Liver (tissue), 9 donors: Measurements from ENCODE around the gene EXOSC10. TPM values are rescaled to one million over a fixed set of nuclear protein-coding genes. Genes with fewer than 3 reads are reported as not detected.

Experiments
- DNase-seq: peaks from one replicate; pipeline ENCODE4 v3.0.0-alpha.2; 2017; ENCODE audit warnings: low spot score
- H3K27ac ChIP-seq, 2 donors: one replicate each; pipeline ENCODE4 v1.7.0; 2013; ENCODE audit warnings: inconsistent platforms in 2 of 2, low read length in 2 of 2, control low read depth in 1 of 2, low read depth in 1 of 2, mild to moderate bottlenecking in 1 of 2
- H3K27me3 ChIP-seq, 4 donors: one replicate each; pipeline versions ENCODE4 v1.6.1 to v1.7.0; 2013; ENCODE audit warnings: low read length in 3 of 4, inconsistent platforms in 1 of 4, mild to moderate bottlenecking in 1 of 4, moderate library complexity in 1 of 4; ENCODE audit not compliant: control insufficient read depth in 4 of 4, insufficient read depth in 4 of 4
- H3K36me3 ChIP-seq, 4 donors: one replicate each; pipeline versions ENCODE4 v1.6.1 to v1.7.0; 2013; ENCODE audit warnings: low read length in 3 of 4, mild to moderate bottlenecking in 3 of 4, low read depth in 1 of 4, moderate library complexity in 1 of 4; ENCODE audit not compliant: control insufficient read depth in 4 of 4, insufficient read depth in 3 of 4
- H3K4me1 ChIP-seq, 4 donors: one replicate each; pipeline versions ENCODE4 v1.6.1 to v1.7.0; 2013; ENCODE audit warnings: low read length in 3 of 4, mild to moderate bottlenecking in 3 of 4, moderate library complexity in 1 of 4; ENCODE audit not compliant: control insufficient read depth in 4 of 4, insufficient read depth in 4 of 4
- H3K4me3 ChIP-seq, 3 donors: one replicate each; pipeline versions ENCODE4 v1.6.1 to v1.7.0; 2013; ENCODE audit warnings: low read length in 3 of 3, control low read depth in 1 of 3, low read depth in 1 of 3, mild to moderate bottlenecking in 1 of 3
- H3K9ac ChIP-seq, 2 donors: one replicate each; pipeline ENCODE4 v1.7.0; 2013; ENCODE audit warnings: low read length in 2 of 2, mild to moderate bottlenecking in 2 of 2, moderate library complexity in 2 of 2, control low read depth in 1 of 2, low read depth in 1 of 2
- H3K9me3 ChIP-seq, 4 donors: one replicate each; pipeline versions ENCODE4 v1.6.1 to v1.7.0; 2013; ENCODE audit warnings: low read length in 3 of 4; ENCODE audit not compliant: control insufficient read depth in 4 of 4
- EGR1 ChIP-seq, 2 donors: IDR thresholded peaks; 2 replicates each; pipeline ENCODE4 v1.6.1; 2016 to 2018; ENCODE audit warnings: antibody characterized with exemption in 2 of 2, low read depth in 2 of 2
- HNF4A ChIP-seq, 2 donors: conservative IDR thresholded peaks; 2 replicates each; pipeline ENCODE4 v1.6.1; 2016; ENCODE audit warnings: antibody characterized with exemption in 2 of 2, mild to moderate bottlenecking in 2 of 2
- JUND ChIP-seq, 2 donors: IDR thresholded peaks; 2 replicates each; pipeline ENCODE4 v1.6.1; 2016; ENCODE audit warnings: antibody characterized with exemption in 2 of 2
- RAD21 ChIP-seq, 2 donors: IDR thresholded peaks; 2 replicates each; pipeline ENCODE4 v1.6.1; 2016; ENCODE audit warnings: antibody characterized with exemption in 2 of 2, mild to moderate bottlenecking in 2 of 2
- TAF1 ChIP-seq: conservative IDR thresholded peaks from 2 replicates; pipeline ENCODE4 v1.6.1; 2016; ENCODE audit warnings: antibody characterized with exemption, mild to moderate bottlenecking
- YY1 ChIP-seq: IDR thresholded peaks from 2 replicates; pipeline ENCODE4 v1.6.1; 2016; ENCODE audit warnings: antibody characterized with exemption, mild to moderate bottlenecking
- WGBS: extraction: QIAGEN DNeasy Blood & Tissue Kit; methylation state at CpG from one replicate; pipeline ENCODE4 v1.1.7; 2013; 5-methylcytosine and 5-hydroxymethylcytosine counted together
- polyA plus RNA-seq, 2 donors: library from polyadenylated mRNA; stranded (reverse) in 1 of 2; unstranded in 1 of 2; fragments of 200-250 nt in 1 of 2; fragments of >200 nt in 1 of 2; fragmentation: Nextera tagmentation in 1 of 2; extraction: Ambion mirVana in 1 of 2; gene quantifications; one replicate each; pipeline versions ENCODE4 v1.2.1 to v1.2.3, GENCODE V29; 2013 to 2015
- total RNA-seq, 2 donors: library from RNA; depleted of rRNA; stranded (reverse); fragments of >200 nt; gene quantifications; one replicate each; pipeline ENCODE4 v1.2.3, GENCODE V29; 2014
- TF ChIP-seq, protein P1 (sequence below): IDR thresholded peaks from 2 replicates; pipeline ENCODE4 v1.6.1; 2016; ENCODE audit warnings: antibody characterized with exemption, mild to moderate bottlenecking
- TF ChIP-seq, protein P2 (sequence below): fragments of 150-350 bp; IDR thresholded peaks from 2 replicates; pipeline ENCODE4 v1.5.1; 2017; ENCODE audit warnings: improper control_type of control experiment, low read depth, low read length; ENCODE audit not compliant: missing input control
- TF ChIP-seq, protein P3 (sequence below): IDR thresholded peaks from 2 replicates; pipeline ENCODE4 v1.6.1; 2016; ENCODE audit warnings: antibody characterized with exemption
- TF ChIP-seq, protein P4 (sequence below): IDR thresholded peaks from 2 replicates; pipeline ENCODE4 v1.6.1; 2016; ENCODE audit warnings: antibody characterized with exemption
- TF ChIP-seq, protein P5 (sequence below): IDR thresholded peaks from 2 replicates; pipeline ENCODE4 v1.6.1; 2016; ENCODE audit warnings: antibody characterized with exemption
- donor health status: healthy.
- donor health status: healthy.
- donor health status: healthy.
- donor health status: healthy.
- donor health status: healthy.

The EXOSC10 gene
- total and polyA plus RNA-seq, 4 donors = 11.3 to 29.2 (median 20.9) TPM

DNA sequence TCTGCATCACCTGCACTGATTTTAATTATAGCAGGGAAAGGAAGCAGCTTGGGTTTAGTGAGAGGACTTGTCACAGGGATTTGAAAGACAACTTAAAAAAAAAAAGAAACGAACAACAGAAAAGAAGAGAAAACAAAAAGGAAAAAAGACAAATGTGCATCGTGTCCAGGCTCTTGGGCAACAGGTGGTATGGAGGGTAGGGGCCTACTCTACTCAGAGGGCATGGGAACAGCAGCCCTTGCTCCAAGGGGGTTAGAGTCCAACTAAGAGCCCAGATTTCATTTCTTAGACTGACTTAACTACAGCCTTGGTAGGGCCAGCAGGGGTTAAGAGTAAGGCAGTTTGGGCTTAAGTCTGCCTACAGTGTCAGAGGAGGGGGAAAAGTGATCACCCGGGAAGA, 15.3 kb upstream of the EXOSC10 start:
- whole genome bisulfite sequencing = 91% methylated on average over 3 of the region's 3 CpGs
- TF ChIP-seq, protein P1, sequence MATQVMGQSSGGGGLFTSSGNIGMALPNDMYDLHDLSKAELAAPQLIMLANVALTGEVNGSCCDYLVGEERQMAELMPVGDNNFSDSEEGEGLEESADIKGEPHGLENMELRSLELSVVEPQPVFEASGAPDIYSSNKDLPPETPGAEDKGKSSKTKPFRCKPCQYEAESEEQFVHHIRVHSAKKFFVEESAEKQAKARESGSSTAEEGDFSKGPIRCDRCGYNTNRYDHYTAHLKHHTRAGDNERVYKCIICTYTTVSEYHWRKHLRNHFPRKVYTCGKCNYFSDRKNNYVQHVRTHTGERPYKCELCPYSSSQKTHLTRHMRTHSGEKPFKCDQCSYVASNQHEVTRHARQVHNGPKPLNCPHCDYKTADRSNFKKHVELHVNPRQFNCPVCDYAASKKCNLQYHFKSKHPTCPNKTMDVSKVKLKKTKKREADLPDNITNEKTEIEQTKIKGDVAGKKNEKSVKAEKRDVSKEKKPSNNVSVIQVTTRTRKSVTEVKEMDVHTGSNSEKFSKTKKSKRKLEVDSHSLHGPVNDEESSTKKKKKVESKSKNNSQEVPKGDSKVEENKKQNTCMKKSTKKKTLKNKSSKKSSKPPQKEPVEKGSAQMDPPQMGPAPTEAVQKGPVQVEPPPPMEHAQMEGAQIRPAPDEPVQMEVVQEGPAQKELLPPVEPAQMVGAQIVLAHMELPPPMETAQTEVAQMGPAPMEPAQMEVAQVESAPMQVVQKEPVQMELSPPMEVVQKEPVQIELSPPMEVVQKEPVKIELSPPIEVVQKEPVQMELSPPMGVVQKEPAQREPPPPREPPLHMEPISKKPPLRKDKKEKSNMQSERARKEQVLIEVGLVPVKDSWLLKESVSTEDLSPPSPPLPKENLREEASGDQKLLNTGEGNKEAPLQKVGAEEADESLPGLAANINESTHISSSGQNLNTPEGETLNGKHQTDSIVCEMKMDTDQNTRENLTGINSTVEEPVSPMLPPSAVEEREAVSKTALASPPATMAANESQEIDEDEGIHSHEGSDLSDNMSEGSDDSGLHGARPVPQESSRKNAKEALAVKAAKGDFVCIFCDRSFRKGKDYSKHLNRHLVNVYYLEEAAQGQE = no peak
- TF ChIP-seq, protein P2, sequence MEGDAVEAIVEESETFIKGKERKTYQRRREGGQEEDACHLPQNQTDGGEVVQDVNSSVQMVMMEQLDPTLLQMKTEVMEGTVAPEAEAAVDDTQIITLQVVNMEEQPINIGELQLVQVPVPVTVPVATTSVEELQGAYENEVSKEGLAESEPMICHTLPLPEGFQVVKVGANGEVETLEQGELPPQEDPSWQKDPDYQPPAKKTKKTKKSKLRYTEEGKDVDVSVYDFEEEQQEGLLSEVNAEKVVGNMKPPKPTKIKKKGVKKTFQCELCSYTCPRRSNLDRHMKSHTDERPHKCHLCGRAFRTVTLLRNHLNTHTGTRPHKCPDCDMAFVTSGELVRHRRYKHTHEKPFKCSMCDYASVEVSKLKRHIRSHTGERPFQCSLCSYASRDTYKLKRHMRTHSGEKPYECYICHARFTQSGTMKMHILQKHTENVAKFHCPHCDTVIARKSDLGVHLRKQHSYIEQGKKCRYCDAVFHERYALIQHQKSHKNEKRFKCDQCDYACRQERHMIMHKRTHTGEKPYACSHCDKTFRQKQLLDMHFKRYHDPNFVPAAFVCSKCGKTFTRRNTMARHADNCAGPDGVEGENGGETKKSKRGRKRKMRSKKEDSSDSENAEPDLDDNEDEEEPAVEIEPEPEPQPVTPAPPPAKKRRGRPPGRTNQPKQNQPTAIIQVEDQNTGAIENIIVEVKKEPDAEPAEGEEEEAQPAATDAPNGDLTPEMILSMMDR = no peak
- TF ChIP-seq JUND (IDR thresholded peaks at IDR 0.05) (no peak), TAF1 (no peak), YY1 (no peak)
- TF ChIP-seq, protein P3, sequence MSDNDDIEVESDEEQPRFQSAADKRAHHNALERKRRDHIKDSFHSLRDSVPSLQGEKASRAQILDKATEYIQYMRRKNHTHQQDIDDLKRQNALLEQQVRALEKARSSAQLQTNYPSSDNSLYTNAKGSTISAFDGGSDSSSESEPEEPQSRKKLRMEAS = no peak
- TF ChIP-seq, protein P4, sequence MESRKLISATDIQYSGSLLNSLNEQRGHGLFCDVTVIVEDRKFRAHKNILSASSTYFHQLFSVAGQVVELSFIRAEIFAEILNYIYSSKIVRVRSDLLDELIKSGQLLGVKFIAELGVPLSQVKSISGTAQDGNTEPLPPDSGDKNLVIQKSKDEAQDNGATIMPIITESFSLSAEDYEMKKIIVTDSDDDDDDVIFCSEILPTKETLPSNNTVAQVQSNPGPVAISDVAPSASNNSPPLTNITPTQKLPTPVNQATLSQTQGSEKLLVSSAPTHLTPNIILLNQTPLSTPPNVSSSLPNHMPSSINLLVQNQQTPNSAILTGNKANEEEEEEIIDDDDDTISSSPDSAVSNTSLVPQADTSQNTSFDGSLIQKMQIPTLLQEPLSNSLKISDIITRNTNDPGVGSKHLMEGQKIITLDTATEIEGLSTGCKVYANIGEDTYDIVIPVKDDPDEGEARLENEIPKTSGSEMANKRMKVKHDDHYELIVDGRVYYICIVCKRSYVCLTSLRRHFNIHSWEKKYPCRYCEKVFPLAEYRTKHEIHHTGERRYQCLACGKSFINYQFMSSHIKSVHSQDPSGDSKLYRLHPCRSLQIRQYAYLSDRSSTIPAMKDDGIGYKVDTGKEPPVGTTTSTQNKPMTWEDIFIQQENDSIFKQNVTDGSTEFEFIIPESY = no peak
- Histone ChIP-seq H3K27ac (no peak overlapping the region), H3K27me3 (no peaks in the 10 kb centered on the region), H3K9ac (no peak overlapping the region), H3K36me3 (peaks cover 9 to 46% (median 31%) of the 10 kb centered on the region in 4 donors), H3K9me3 (no peaks in the 10 kb centered on the region), H3K4me3 (no peak overlapping the region), H3K4me1 (no peaks in the 10 kb centered on the region)
- DNase-seq = no peak

DNA sequence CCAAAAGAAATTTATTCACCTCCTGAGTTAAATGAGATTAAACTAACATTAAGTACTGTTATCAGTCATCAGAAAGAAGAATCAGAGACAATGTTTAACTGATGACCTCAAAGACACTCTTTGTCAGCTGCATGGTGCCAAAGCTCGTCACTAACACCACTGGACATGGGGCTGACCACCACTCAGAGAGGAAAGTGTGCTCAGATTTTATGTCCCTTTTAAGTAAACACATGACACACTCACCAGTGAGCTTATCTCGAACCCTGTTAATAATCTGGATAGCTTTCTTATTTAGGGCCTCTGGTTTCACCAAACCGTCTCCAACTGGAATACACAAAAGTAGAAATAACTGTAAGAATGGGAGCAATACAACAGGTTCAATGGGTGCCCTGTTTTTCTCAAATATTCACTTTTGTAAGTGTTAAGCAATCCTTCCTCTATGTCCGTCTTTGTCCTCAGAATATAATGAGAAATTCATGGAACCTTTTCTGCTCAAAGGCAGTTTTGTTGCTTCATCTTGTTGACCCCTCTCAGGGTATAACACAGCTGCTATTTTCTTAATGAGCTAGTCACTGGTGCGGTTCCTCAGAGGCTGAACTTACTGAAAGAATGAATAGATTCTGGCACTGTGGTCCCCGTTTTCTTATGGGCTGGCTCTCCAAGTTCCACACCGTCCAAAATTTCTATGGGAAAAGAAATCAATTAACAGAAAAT, 9.5 kb upstream of the EXOSC10 start:
- H3K9me3 ChIP-seq = no peaks in the 10 kb centered on the region
- no peak for DNase-seq
- TF ChIP-seq EGR1 (IDR thresholded peaks at IDR 0.05; ENCODE audit: low read depth in 2 of 2) = no peak
- no peak overlapping the region for H3K9ac ChIP-seq
- H3K27me3 ChIP-seq = no peaks in the 10 kb centered on the region
- 92% methylated on average over 7 of the region's 7 CpGs for WGBS
- no peak overlapping the region for H3K27ac ChIP-seq
- H3K4me3 ChIP-seq = no peak overlapping the region
- no peaks in the 10 kb centered on the region for H3K4me1 ChIP-seq
- peaks cover 6 to 65% (median 48%) of the 10 kb centered on the region in 4 donors for H3K36me3 ChIP-seq

DNA sequence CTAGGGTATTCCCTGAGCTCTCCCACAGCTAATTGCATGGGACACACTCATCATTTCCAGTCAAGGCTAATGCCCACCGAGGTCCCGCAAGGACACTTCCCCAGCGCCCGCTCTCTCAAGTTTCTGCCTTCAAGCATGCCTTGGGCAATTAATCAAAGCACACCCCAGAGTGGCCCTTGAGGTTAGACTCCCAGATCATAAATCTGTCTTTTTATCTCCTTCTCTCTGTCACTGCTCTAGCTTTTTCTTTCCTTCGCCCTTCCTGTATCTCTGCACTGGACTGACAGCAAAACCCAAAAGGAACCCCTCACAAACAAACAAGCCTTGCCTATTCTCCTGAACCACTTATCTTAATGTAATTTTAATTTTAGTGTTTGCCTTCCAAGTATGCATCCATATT, 7.9 kb upstream of the EXOSC10 start:
- Histone ChIP-seq H3K27me3 (no peaks in the 10 kb centered on the region), H3K9me3 (no peaks in the 10 kb centered on the region), H3K4me1 (no peaks in the 10 kb centered on the region), H3K9ac (no peak overlapping the region), H3K36me3 (peaks cover 5 to 52% (median 38%) of the 10 kb centered on the region in 4 donors), H3K4me3 (no peak overlapping the region), H3K27ac (no peak overlapping the region)
- no peak for DNase-seq
- WGBS = 93% methylated on average over 5 of the region's 5 CpGs
- TF ChIP-seq YY1 = no peak
- TF ChIP-seq, protein P5, sequence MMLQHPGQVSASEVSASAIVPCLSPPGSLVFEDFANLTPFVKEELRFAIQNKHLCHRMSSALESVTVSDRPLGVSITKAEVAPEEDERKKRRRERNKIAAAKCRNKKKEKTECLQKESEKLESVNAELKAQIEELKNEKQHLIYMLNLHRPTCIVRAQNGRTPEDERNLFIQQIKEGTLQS = no peak
- no peak for TF ChIP-seq RAD21 (IDR thresholded peaks at IDR 0.05)
- TF ChIP-seq, protein P3 = no peak
- no peak for TF ChIP-seq HNF4A (conservative IDR thresholded peaks at IDR 0.05)
- TF ChIP-seq, protein P2 = no peak
